GM19035 (cell line): ENCODE measurements around the gene GFRA4.

Experiments used
- ATAC-seq: cut with Tn5 transposase; IDR thresholded peaks from one replicate; pipeline ENCODE4 v1.9.1; 2021; ENCODE audit not compliant: unreplicated experiment

GFRA4 gene

GRCh38 chr20:3663031-3663701, at the start of gene GFRA4:
Gene GFRA4, minus strand, starts transcription at chr20:3663399. Its CDS starts 0 bp downstream, at chr20:3663399.
- ATAC-seq: no peak

- no peak for ATAC-seq
Observed at GRCh38 chr20:3712279-3712873, 49.2 kb upstream of the GFRA4 start, which contains the start of gene SIGLEC1. Gene SIGLEC1, minus strand, starts transcription at chr20:3712600. Its CDS starts 5,472 bp downstream, at chr20:3707128.

- no peak for ATAC-seq
Observed at GRCh38 chr20:3711484-3711941, 48.3 kb upstream of the GFRA4 start.

- no peak for ATAC-seq
Observed at GRCh38 chr20:3710703-3711483, 47.7 kb upstream of the GFRA4 start.

- no peak for ATAC-seq
Observed at GRCh38 chr20:3710011-3710466, 46.8 kb upstream of the GFRA4 start.

GRCh38 chr20:3707508-3707899, 44.3 kb upstream of the GFRA4 start:
- no peak for ATAC-seq

GRCh38 chr20:3706774-3707507, 43.7 kb upstream of the GFRA4 start:
- no peak for ATAC-seq

- no peak for ATAC-seq
Observed at GRCh38 chr20:3705970-3706739, 43.0 kb upstream of the GFRA4 start.

GRCh38 chr20:3705491-3705969, 42.3 kb upstream of the GFRA4 start:
- no peak for ATAC-seq

GRCh38 chr20:3704087-3704486, 40.9 kb upstream of the GFRA4 start:
- no peak for ATAC-seq

GRCh38 chr20:3702611-3703391, 39.6 kb upstream of the GFRA4 start:
- ATAC-seq: no peak

GRCh38 chr20:3701061-3701998, 38.1 kb upstream of the GFRA4 start:
- ATAC-seq: no peak

- ATAC-seq: no peak
Observed at GRCh38 chr20:3699037-3699436, 35.8 kb upstream of the GFRA4 start.

- ATAC-seq: no peak
Observed at GRCh38 chr20:3698591-3699001, 35.4 kb upstream of the GFRA4 start.

GRCh38 chr20:3697588-3698305, 34.5 kb upstream of the GFRA4 start:
- ATAC-seq: no peak

GRCh38 chr20:3696745-3697587, 33.8 kb upstream of the GFRA4 start:
- no peak for ATAC-seq

GRCh38 chr20:3696200-3696599, 33.0 kb upstream of the GFRA4 start:
- no peak for ATAC-seq
